ENCODE data around the gene LEMD2. TPM values are rescaled to one million over a fixed set of nuclear protein-coding genes. Genes with fewer than 3 reads are reported as not detected.
A peak's percentile ranks its signal among the peaks of the same experiment; 100 is the strongest.

LEMD2 gene
- total RNA-seq, 4 donors from 2014 or later, result 50.0 to 76.6 (median 64.6) TPM

DNA sequence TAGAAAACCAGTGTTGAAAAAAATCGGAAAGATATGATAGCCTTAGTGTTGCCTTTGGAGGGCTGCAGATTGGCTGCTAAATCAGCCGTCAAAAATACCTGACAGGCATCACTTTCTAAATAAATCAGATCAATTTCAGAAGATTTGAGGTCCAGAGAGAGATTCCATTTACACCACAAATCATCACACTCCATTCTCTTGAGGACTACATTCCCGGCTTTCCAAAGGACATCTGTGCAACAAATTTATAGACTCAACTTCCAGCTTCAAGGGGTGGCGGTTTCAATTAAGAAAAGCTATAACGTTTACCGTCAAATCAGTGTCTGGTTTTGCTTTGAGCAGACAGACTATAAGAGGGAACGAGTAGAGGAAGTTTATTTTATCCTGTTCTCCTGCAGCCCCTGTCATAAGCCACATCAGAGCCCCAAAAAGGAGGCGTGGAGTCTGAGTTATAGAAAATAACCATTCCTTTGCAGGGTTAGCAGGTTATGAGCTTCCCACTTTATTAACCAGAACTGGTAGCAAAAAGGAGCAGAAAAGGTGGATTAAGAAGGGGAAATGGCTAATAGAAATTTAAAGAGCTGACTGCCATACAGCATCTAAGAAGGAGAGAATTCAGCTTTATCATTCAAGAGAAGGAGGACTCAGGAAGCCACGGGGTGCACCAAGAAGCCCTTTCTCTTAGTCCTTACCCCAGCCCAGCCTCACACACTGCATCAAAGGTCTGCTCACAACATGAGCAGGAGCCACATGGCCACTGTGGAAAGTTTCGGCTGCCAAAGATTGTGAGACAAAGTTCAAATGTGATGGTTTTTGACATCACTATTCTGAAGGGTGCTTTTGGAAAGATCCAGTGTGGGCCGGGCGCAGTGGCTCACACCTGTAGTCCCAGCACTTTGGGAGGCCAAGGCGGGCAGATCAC lies 64.6 kb downstream of the LEMD2 start:
- Histone ChIP-seq H3K4me1 (peaks cover 49 to 58% of the 10 kb centered on the region in 2 donors), H3K36me3 (no peaks in the 10 kb centered on the region), H3K27me3 (no peaks in the 10 kb centered on the region), H3K4me3 (replicated peaks in 1 of 3) (no peak overlapping the region), H3K27ac (peak overlapping the region; percentile 65 to 76 (median 72)), H3K9me3 (no peaks in the 10 kb centered on the region)
- no peak for DNase-seq
- WGBS, 2 donors, result 69 to 71% methylated on average over 13 of the region's 13 CpGs
- intact Hi-C loops (cut with DNase I), result no loop called here
- TF ChIP-seq, protein P1, sequence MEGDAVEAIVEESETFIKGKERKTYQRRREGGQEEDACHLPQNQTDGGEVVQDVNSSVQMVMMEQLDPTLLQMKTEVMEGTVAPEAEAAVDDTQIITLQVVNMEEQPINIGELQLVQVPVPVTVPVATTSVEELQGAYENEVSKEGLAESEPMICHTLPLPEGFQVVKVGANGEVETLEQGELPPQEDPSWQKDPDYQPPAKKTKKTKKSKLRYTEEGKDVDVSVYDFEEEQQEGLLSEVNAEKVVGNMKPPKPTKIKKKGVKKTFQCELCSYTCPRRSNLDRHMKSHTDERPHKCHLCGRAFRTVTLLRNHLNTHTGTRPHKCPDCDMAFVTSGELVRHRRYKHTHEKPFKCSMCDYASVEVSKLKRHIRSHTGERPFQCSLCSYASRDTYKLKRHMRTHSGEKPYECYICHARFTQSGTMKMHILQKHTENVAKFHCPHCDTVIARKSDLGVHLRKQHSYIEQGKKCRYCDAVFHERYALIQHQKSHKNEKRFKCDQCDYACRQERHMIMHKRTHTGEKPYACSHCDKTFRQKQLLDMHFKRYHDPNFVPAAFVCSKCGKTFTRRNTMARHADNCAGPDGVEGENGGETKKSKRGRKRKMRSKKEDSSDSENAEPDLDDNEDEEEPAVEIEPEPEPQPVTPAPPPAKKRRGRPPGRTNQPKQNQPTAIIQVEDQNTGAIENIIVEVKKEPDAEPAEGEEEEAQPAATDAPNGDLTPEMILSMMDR (IDR thresholded peaks at IDR 0.05), result no peak
- no peak for TF ChIP-seq POLR2A (IDR thresholded peaks at IDR 0.05)

DNA sequence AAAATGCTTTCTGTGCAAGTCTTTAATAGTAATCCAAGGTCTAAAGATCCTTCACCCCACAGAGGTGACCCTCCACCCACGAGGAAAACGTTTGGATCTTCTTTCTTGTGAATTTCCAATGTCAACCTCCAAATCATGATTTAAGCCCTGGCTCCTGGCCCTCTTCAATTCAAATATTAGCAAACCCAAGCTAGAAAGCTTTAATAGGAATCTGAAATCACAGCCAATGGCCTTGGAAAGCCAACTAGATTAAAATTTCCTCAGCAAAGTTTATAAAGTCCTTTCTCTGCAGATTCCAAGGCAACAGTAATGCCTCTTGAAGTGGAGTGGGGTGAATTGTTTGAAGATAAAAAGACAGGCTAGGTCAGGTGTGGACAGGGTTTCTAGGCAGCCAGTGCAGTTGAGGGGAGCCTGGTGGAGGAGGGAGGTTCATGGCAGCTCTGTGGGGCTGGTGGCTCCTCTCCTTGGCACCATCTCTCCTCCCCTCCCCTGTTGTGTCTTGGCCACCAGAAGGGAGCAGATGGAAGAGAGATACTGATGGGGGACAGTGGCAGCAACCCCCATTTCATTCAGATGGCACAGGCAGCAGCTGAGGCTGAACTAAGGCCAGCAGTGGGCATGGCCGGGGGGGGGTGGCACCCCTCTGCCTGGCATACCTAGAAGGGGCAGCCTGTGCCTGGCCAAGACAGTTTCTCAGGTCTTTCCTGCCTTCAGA lies 65.4 kb downstream of the LEMD2 start:
- peaks cover 51 to 61% of the 10 kb centered on the region in 2 donors for H3K4me1 ChIP-seq
- intact Hi-C loops (cut with DNase I), result no loop called here
- no peak overlapping the region for H3K4me3 ChIP-seq (replicated peaks in 1 of 3)
- TF ChIP-seq, protein P1 (IDR thresholded peaks at IDR 0.05), result no peak
- TF ChIP-seq POLR2A (IDR thresholded peaks at IDR 0.05), result peak in 1 of 2 donors; percentile 17
- H3K36me3 ChIP-seq, result no peaks in the 10 kb centered on the region
- no peaks in the 10 kb centered on the region for H3K27me3 ChIP-seq
- H3K27ac ChIP-seq, result peak overlapping the region; percentile 65 to 76 (median 72)
- no peaks in the 10 kb centered on the region for H3K9me3 ChIP-seq
- 18 to 30% methylated on average over 3 of the region's 3 CpGs for WGBS, 2 donors
- peak; percentile 62 to 70 for DNase-seq

GRCh38 chr6:33722103-33722623 lies 66.8 kb downstream of the LEMD2 start:
- Histone ChIP-seq H3K4me1 (peaks cover 48 to 70% of the 10 kb centered on the region in 2 donors), H3K4me3 (replicated peaks in 1 of 3) (no peak overlapping the region), H3K27me3 (no peaks in the 10 kb centered on the region), H3K9me3 (no peaks in the 10 kb centered on the region), H3K27ac (peak overlapping the region in 2 of 3 donors; percentile 62 to 72), H3K36me3 (no peaks in the 10 kb centered on the region)
- intact Hi-C loops (cut with DNase I), result no loop called here
- TF ChIP-seq, protein P1 (IDR thresholded peaks at IDR 0.05), result no peak
- TF ChIP-seq POLR2A (IDR thresholded peaks at IDR 0.05), result no peak
- DNase-seq, result no peak
- WGBS, 2 donors, result 84% methylated on average over 5 of the region's 5 CpGs

DNA sequence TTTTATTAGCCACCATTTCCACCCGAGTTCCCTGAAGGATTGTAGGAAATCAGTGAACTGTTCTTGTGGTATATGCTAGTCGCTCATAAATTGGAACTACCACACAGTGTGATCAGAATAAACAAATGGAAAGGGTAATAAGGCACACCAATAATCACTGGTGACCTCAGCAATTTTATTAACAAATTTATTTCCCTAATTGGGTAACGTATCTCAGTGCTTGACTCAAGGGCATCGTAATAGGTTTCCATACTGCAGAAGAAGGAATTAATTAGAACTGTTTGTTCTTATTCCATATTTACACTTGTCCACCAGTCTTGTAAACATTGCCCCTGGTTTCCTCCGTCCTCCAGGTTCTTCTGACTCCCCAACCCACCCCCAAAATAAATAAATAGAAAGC lies 67.4 kb downstream of the LEMD2 start:
- TF ChIP-seq, protein P1 (IDR thresholded peaks at IDR 0.05), result no peak
- no peak for TF ChIP-seq POLR2A (IDR thresholded peaks at IDR 0.05)
- Histone ChIP-seq H3K9me3 (no peaks in the 10 kb centered on the region), H3K27me3 (no peaks in the 10 kb centered on the region), H3K4me1 (peaks cover 55 to 77% of the 10 kb centered on the region in 2 donors), H3K4me3 (replicated peaks in 1 of 3) (no peak overlapping the region), H3K36me3 (no peaks in the 10 kb centered on the region), H3K27ac (peak overlapping the region; percentile 52 to 72 (median 62))
- no peak for DNase-seq
- intact Hi-C loops (cut with DNase I), result no loop called here
- WGBS, 2 donors, result 70 to 80% methylated on average over 5 of the region's 5 CpGs

Other genes starting within 250 kb of the LEMD2 start
- gene BAK1, start 208.9 kb downstream of the LEMD2 start, total RNA-seq, result 1 to 10 TPM; 2.3 to 8.5 (median 4.6) TPM
- gene ITPR3, start 167.8 kb downstream of the LEMD2 start, total RNA-seq, result 100 to 1,000 TPM in 2 of 4 donors, 10 to 100 TPM in 2; 77.8 to 145 (median 105) TPM
- gene UQCC2, start 77.4 kb downstream of the LEMD2 start, total RNA-seq, result 10 to 100 TPM; 21.1 to 74.7 (median 32.7) TPM
- 10 to 100 TPM in 3 of 4 donors, 1 to 10 TPM in 1; 7.9 to 20.5 (median 17.1) TPM for gene IP6K3, start 42.2 kb downstream of the LEMD2 start, total RNA-seq
- gene MLN, start 14.9 kb upstream of the LEMD2 start, total RNA-seq, result not detected

Data from thyroid gland (tissue), 4 donors.